SH-SY5Y (cell line): ENCODE results near the gene AP5Z1.

Experiments
- GATA2 ChIP-seq: IDR thresholded peaks from 2 replicates; pipeline ENCODE4 v1.6.1; 2011; ENCODE audit warnings: mild to moderate bottlenecking, low read depth, low read length
- GATA3 ChIP-seq: IDR thresholded peaks from 2 replicates; pipeline ENCODE4 v1.6.1; 2011; ENCODE audit warnings: low read depth, mild to moderate bottlenecking, low read length, moderate library complexity

AP5Z1 gene

GRCh38 chr7:4739528-4739992 is 35.9 kb upstream of the AP5Z1 start:
- no peak; the same call in 1 of the 2 replicates for TF ChIP-seq GATA2
- no peak for TF ChIP-seq GATA3

- TF ChIP-seq GATA3 (no peak), GATA2 (no peak)
These were observed 34.6 kb upstream of the AP5Z1 start for GRCh38 chr7:4740796-4741195.

- TF ChIP-seq GATA2: no peak
- no peak for TF ChIP-seq GATA3
These were observed 33.3 kb upstream of the AP5Z1 start for GRCh38 chr7:4742051-4742573.

- TF ChIP-seq GATA3 (no peak), GATA2 (no peak)
These were observed 32.6 kb upstream of the AP5Z1 start for GRCh38 chr7:4742852-4743251.

- no peak for TF ChIP-seq GATA2
- TF ChIP-seq GATA3: no peak
These were observed 30.8 kb upstream of the AP5Z1 start for GRCh38 chr7:4744391-4745264.

- TF ChIP-seq GATA2: no peak
- no peak for TF ChIP-seq GATA3
These were observed 30.0 kb upstream of the AP5Z1 start for GRCh38 chr7:4745265-4745919.

GRCh38 chr7:4745971-4746919 is 29.2 kb upstream of the AP5Z1 start:
- no peak for TF ChIP-seq GATA3
- TF ChIP-seq GATA2: no peak

- TF ChIP-seq GATA3: no peak
- TF ChIP-seq GATA2: no peak
These were observed 28.4 kb upstream of the AP5Z1 start for GRCh38 chr7:4747013-4747412.

- no peak for TF ChIP-seq GATA2
- TF ChIP-seq GATA3: no peak
These were observed 27.7 kb upstream of the AP5Z1 start for GRCh38 chr7:4747746-4748145.

- TF ChIP-seq GATA3 (no peak), GATA2 (no peak)
These were observed 27.2 kb upstream of the AP5Z1 start for GRCh38 chr7:4748231-4748681.

GRCh38 chr7:4749363-4749762 is 26.1 kb upstream of the AP5Z1 start:
- TF ChIP-seq GATA3 (no peak), GATA2 (no peak)

DNA sequence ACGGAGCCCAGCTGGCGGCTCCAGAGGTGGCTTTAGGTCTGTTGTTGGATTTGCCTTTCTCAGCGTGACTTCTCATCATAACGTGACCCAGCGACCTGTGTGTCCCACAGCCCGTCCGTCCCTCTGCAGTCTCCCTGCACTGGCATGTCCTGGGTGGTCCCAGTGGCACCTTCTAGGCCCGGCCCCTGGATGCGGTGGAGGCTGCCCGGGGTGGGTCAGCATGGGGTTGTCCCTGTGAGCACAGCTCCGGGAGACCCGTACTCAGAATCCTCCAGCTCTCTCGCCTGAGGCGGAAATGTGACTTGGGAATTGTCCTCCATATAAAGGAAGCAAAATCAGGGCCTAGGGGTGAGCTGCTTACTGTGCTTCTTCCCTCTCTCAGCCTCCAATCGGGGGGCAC is 25.6 kb upstream of the AP5Z1 start:
- TF ChIP-seq GATA3 (no peak), GATA2 (no peak)

- TF ChIP-seq GATA3: no peak
- no peak for TF ChIP-seq GATA2
These were observed 23.9 kb upstream of the AP5Z1 start for GRCh38 chr7:4751398-4751947.
